HG02763 (cell line): Measurements from ENCODE around the gene KYNU.
A peak's percentile ranks its signal among the peaks of the same experiment; 100 is the strongest.
"Not testable (repeated sequence)": the region's sequence is repeated elsewhere in the genome, so short reads cannot be mapped to it uniquely, and the experiment has no call there.

ENCODE experiments used
- ATAC-seq: cut with Tn5 transposase; IDR thresholded peaks from one replicate; pipeline ENCODE4 v1.9.1; 2021; ENCODE audit warnings: mild to moderate bottlenecking, moderate library complexity; ENCODE audit not compliant: unreplicated experiment

Gene KYNU

DNA sequence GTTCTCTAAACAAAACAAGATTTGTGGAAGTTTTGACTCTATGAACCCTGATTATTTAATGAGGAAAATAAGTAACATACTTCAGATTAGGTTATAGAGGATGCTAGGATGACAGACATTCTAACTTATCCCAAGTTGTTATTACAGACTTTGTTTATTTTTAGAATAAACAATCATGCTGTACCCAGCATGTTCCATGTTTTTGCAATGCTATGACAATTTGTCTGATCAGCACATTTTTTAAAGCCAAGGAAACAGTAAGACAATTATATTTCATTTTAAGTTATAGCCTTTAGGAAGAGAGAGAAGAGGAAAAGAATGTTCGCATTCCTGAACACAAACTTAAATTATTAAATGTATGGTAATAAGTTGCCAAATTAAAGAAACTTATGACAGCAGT lies 119.8 kb downstream of the KYNU start:
- no peak for ATAC-seq

DNA sequence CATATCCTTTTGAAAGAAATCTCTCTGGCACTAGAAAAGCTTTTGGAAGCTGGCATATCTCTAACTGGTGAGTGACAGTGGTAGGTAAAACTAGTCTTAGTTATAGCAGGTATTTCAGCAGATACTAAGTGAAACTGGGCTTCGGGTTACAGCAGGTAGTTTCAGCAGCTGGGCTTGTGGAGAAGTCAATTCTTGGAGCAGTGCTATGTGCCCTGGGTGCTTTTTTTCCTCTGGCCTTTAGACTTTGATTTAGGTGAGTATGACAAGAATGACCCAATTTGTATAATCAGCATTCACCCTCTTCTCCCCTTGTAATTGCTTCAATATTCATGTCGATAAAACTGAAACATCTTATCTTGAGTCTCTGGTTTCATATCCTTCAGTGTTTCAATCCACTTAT lies 123.1 kb downstream of the KYNU start:
- ATAC-seq, result no peak

DNA sequence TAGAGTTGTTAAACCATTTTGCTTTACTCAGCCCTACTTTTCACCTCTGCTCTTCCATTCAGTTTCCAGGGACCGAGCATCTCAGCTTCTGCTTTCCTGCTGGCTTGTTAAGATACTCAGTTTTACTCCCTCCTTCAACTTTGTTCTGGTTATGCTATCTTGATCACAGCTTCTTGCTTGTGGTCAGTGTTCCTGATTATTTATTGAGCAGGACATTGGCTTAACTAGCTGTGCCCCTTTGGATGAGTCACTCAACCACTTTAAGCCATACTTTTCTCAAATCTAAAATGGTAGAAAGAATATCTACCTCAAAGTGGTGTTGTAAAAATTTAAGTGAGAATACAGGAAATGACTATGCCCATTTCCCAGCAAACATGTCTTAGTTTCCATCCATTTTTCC lies 124.0 kb downstream of the KYNU start:
- no peak for ATAC-seq

DNA sequence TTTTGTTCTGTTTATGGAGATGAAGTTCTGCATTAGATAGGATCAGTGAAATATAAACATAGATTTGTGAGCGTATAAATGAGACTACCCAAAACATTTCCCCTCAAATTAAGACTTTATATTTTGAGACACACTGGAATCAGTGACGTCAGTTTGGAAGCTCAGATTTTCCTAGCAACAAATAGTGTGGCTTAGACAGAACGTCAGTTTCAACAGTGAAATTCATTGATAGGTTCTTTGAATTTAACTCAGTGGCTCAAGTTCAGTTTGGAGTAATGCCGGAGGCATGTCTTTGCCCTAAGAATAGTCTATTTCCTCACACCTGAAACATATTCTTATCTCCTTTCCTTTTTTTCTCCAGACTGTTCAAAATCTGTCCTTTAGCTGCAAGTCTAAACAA lies 138.2 kb downstream of the KYNU start:
- ATAC-seq, result no peak

DNA sequence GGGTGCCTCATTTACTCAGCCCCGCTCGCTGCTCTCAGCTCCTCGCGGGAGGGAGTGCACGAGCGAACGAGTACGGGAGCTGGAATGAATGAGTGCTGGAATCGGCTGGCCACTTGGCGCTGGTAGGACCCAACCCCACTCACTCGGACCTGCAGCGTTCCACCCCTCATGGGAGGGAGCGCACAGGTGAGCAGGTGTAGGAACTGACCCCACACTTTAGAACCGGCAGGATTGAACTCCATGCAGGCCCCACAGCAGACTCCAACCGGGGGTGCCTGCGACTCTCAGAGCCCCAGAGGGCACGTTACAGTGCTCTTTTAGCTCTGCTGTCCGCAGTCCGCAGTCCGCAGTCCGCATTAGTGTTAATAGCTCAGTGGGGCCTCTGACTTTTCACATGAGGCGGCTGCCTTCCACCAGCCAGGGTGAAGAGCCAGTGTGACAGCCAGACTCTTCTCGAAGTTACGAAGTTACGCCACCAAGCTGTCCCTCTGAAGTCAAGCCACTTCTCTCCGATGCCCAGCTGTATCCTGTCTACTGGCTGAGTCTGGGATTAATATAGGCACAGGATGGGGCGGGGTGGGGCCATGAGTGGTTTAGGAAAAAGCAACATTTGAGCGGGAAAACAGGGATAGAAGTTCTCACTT lies 149.1 kb downstream of the KYNU start:
- ATAC-seq, result no peak

- ATAC-seq, result no peak
These were observed 151.7 kb downstream of the KYNU start for GRCh38 chr2:143029141-143029540.

- ATAC-seq, result no peak
These were observed 152.7 kb downstream of the KYNU start for GRCh38 chr2:143030127-143030526.

DNA sequence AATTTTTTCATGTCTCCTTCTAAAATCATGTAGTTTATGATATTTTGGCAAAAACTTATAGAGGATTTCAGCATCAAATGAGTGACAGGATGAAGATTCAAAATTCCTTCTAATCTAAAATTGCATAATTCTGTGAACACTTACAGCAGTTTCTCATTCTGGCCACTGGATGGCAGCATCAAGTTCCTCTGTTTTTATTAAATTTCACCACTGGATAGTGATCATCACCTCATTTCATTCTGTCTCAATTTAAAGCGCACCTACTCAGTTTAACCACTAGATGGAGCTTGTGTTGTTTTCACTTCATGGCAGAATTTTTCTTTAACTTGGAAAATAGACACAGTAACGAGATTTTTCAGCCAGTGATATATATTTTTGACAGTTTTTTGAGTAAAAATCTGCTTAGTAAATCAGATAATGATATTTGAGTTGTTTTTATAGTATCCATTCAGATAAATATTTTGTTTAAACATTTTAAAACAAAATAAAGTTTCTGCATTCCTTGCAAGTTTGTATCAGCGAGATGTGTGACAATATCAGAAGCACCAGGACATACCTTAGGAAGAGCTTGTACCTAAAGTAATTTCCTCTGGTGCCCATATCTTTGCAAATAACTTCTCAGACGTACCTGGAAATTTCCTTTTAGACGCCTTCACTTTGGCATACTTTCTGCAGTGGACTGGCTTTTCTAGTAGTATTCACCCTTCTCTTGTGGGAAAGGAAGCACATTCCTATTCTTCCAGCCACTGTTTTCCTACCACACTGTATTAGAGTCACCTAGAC lies 157.0 kb downstream of the KYNU start:
- ATAC-seq, result peak; percentile 91

DNA sequence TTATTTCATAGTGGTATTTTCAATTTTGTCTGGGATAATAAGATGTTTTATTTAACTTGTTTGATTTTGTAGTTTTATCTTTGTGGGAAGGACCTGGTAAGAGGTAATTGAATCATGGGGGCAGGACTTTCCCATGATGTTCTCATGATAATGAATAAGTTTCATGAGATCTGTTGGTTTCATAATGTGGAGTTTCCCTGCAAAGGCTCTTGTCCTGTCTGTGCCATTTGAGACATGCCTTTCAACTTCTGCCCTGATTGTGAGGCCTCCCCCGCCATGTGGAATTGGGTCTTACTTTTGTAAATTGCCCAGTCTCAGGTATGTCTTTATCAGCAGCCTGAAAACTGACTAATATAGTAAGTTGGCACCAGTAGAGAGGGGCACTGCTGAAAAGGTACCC lies 174.0 kb downstream of the KYNU start:
- ATAC-seq, result no peak

GRCh38 chr2:143053437-143053836 lies 176.0 kb downstream of the KYNU start:
- not testable (repeated sequence) for ATAC-seq

- no peak for ATAC-seq
These were observed 179.1 kb downstream of the KYNU start for GRCh38 chr2:143056550-143056949.

DNA sequence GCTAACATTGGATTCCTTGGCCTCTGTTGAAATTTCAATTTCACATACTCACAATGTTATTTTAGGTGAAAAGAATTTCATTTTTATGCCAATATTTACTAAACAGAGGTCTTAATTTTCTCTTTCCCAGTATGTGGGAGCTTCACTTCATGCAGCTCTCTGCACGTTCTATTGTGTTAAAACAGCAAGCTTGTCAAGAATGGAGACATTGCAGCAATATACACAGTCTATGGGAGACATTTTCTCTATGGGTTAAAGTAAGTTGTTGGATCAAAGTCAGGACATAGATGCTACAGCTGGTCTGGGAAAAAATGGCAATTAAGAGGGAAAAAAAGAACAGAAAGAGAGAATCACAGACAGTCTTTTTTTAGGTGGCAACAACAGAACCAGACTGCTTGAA lies 181.4 kb downstream of the KYNU start:
- no peak for ATAC-seq

- ATAC-seq, result no peak
These were observed 186.2 kb downstream of the KYNU start for GRCh38 chr2:143063612-143064200.

- ATAC-seq, result no peak
These were observed 190.6 kb downstream of the KYNU start for GRCh38 chr2:143068094-143068493.

- no peak for ATAC-seq
These were observed 191.0 kb downstream of the KYNU start for GRCh38 chr2:143068509-143068908.

DNA sequence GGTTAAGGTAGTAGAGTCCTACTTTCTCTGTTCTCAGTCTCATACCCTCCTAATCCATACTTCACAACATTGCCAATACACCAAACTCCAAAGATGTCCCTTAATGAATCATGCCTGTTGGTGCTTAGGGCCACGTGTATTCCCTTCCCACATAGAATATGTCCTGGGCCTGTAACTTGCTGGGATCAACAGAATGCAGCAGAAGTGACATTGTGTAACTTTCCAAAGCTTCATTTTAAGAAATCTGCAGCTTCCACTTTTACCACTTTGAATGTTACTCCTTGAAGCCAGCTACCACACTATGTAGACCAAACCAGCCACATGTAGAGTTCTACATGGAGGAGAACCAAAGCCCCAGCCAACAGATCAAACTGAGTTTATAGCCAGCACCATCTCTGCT lies 193.2 kb downstream of the KYNU start:
- no peak for ATAC-seq

GRCh38 chr2:143071185-143071876 lies 193.9 kb downstream of the KYNU start:
- ATAC-seq, result no peak

- ATAC-seq, result not testable (repeated sequence)
These were observed 197.4 kb downstream of the KYNU start for GRCh38 chr2:143074913-143075312.

- no peak for ATAC-seq
These were observed 198.2 kb downstream of the KYNU start for GRCh38 chr2:143075711-143076110.

DNA sequence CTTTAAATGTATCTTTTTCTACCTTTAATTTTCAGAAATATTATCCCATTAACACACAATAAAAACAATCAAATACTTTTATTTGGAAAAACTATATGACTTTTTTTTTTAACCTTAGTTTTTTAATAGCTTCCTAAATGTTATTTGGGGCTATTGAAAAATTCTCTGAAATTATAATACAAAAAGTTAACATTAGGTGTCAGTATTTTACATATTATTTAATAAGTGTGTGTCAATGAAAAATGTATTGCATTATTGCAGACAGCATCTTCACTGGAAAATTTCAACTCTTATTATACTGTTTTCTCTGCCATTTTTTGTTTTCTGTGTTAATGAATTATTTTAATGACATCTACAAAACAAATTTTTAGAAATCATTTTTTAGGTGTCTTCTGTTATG lies 200.6 kb downstream of the KYNU start:
- ATAC-seq, result no peak

- ATAC-seq, result no peak
These were observed 204.2 kb downstream of the KYNU start for GRCh38 chr2:143081616-143082015.

DNA sequence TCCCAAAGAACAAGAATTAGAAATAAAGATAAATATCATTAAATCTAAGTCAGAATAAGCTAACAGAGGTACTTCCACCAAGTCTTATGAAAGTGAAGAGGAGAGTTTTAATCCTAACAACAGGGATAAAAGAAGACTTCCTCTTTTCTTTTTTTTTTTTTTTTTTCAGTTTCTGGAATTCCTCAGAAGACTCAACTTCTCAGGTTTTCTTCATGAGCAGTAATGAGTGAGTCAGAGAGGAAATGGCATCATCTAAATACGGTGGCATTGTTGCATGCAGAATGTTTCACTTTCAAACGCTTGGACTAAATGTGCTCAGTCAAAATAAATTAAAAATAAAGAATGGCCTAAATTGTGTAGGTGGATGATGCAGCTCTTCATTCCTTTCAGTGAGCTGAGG lies 206.2 kb downstream of the KYNU start:
- ATAC-seq, result no peak
